COLO829 (cell line): ENCODE data around the gene PPP2R5C.

ENCODE experiments used
- DNase-seq: peaks from one replicate; pipeline ENCODE4 v3.0.0; 2012; ENCODE audit warnings: low spot score

PPP2R5C gene

DNA sequence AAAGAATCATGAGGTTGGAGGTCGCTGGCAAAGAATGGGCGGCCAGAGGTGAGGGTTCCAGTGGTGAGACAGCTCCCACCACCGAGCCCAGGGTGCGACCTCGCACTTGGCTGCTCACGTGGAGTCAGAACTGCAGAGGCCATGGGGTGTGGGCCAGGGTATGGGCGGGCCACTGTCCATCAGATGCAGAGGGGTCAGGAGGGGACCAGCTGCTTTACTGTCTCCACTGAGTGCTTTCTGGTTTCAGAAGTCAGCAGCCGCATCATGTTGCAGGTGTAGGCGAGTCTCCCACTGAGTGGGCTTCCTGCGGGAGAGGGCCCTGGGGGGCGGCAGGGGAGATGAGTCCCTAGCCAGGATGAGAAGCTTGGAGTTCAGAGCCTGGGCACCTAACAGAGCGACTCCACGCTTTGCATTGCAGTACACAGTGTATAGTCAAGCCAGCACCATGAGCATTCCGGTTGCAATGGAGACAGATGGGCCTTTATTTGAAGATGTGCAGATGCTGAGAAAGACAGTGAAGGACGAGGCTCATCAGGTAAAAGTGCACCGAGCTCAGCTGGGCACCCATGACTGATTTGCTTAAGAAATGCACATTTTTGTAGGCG is 156.0 kb downstream of the PPP2R5C start:
- DNase-seq = no peak

DNA sequence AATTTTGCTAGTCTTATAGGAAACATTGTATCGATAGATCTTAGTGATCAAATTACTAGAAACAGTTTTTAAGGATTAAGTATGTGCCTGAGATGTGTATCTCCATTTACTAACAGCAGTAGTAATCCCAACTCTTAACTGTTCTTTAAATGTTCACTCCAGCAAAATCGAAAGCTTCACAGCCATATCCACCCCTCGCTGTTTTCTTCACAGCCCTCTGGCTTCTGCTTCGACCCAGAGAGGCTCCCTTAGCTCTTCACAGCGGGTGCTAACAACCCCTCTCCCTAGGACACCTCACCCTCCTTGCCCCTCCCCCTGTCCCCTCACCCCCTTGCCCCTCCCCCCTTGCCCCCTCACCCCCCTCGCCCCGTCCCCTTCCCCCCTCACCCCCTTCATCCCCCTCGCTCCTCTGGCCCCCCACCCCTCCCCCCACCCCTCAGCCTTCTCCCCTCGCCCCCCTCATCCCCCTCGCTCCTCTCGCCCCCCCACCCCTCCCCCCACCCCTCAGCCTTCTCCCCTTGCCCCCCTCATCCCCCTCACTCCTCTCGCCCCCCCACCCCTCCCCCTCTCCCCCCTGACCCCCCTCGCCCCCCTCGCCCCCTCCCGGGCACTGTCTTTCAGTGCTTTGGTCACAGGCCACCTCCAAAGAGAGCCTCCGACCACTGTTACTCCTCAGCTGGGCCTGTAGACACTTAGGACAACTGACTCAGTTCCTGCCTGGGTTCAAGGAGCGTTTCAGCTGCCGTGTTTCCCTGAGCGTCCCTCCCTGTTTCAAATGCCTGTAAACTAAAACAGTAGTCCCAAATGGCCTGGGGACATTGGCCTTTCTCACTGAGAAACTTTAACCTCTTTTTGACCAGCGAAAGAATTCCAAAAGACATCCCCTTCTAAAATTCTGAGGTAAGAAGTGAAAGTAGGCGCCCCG is 156.8 kb downstream of the PPP2R5C start:
- no peak for DNase-seq

DNA sequence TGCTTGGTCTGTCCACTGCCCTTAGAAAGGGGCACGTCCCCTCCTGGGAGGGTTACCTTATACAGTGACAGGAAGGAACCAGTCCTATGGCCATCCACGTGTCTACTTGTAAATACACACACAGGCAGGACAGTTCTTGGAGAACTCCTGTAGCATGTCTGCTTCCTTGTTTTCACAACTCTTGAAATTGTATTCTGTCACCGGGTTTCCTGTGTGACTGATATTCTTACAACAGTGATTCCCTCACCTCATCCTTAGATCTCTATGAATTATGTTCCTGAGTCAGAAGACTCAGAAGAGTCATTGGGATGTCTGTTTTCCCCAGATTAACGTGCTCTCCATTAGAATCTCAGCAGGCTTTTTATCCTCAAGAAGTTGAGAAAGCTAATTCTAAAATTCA is 158.8 kb downstream of the PPP2R5C start:
- no peak for DNase-seq

GRCh38 chr14:101922866-101923265 is 161.4 kb downstream of the PPP2R5C start:
- DNase-seq = no peak

GRCh38 chr14:101925152-101925551 is 163.6 kb downstream of the PPP2R5C start:
- DNase-seq = no peak

- no peak for DNase-seq
Measured at GRCh38 chr14:101926085-101926484, 164.6 kb downstream of the PPP2R5C start.

DNA sequence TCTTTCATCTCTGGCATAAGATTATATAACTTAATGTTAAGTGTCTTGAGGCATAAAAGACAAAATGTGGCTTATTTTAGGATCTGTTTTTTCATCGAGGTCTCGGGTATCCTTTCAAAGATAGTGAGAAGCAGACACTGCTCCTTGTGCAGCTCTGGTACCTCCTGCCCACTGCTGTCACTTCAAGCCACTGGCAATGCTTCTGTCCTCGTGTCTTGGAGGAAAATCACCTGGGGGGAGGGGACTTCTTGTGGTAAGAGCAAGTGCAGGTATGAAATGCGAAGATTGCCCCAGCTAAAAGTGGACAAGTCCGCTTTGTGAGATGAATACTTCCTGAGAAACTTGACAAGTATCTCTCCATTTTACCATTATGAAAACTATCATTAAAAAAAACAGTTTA is 165.1 kb downstream of the PPP2R5C start:
- no peak for DNase-seq

GRCh38 chr14:101927859-101928258 is 166.3 kb downstream of the PPP2R5C start:
- peak; percentile 77 for DNase-seq

DNA sequence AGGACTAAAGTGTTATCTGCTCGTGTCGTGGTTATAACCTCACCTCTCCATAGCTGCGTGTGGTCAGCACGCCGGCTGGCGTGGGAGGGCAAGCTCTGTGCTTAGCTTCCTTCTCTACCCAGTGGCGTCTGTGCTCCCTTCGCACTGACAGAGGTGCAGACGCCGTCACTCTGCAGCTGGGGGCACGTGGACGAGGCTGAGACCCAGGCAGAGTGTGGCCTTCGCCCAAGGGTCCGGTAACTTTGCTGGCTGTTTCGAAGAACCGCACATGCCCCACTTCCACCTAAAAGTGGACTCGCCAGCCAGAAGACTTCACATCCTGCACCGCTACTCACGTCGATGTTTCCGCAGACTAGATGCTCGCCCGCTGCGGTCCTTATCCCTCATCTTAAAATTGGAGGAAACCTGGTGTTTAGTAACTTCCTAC is 166.9 kb downstream of the PPP2R5C start:
- no peak for DNase-seq

DNA sequence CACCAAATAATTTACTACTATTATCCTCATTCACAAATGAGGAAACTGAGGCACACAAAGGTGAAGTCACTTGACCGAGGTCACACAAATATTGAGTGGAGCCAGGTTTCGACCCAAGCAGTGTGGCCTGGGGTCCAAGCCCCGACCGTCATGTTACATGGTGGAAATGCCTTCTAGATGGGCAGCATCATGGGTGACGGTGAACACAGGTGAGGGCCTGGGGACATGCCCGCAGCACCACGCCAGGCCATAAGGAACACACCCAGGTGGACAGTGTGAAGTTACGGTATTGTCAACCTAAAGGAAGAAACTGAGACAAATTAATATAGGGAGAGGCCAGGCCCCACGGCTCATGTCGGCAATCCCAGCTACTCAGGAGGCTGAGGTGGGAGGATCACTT is 167.6 kb downstream of the PPP2R5C start:
- no peak for DNase-seq

DNA sequence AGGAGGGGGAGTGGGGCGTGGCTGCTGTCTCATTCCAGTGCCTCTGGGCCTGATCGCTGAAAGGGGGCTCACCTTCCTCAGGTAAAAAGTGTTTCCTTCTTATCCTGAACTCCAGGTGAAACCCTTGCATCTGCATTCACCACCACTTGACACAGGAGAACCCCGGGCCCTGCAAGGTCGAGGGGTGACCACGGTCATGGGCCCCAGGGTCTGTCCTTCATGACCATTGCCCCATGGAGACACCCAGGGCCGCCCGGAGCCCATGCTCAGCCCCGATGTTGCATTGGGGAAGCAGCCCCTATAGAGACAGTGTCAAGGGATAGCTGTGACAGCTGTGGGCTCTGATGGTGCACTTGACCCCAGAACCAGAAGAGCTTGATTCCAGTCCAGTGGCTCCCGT is 168.4 kb downstream of the PPP2R5C start:
- no peak for DNase-seq

- peak; percentile 54 for DNase-seq
Measured at GRCh38 chr14:101932673-101933072, 171.2 kb downstream of the PPP2R5C start.

- no peak for DNase-seq
Measured at GRCh38 chr14:101933209-101933608, 171.7 kb downstream of the PPP2R5C start.

- no peak for DNase-seq
Measured at GRCh38 chr14:101934601-101935150, 173.2 kb downstream of the PPP2R5C start.

DNA sequence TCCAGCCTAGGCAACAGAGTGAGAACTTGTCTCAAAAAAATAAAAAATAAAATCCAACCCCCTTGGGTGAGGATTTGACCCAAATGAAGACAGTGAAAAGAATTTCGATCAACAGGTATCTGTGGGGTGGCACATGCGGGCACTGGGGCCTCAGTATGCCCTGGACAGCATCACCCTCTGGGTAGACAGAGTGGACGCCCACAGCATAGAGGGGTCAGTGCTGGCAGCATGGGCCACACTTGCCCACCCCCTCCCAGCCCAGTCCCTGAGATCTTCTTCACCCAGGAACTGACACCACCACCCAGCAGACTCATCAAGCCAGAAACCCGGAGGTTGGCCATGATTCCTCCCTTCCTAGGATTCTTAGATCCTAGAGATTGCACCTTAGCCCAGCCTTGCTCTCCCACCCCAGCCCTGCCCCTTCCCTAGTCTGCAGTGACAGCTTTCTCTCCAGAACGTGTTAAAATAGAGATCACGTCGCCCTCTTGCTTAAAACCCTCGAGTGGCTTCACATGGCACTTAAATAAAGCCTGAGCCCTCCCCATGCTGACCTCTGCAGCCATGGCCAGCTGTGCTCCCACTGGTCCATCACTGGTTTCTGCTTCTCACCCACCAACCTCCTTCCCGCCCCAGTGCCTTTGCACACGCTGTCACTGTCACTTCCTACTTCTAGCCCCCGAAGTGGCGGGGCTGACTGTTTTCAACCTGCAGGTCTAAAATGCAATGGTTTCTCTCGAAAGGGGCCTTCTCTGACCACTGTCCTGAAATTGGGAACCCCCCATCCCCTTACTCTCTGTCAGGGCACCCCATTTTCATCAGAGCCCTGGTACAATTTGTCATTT is 176.6 kb downstream of the PPP2R5C start:
- DNase-seq = no peak

DNA sequence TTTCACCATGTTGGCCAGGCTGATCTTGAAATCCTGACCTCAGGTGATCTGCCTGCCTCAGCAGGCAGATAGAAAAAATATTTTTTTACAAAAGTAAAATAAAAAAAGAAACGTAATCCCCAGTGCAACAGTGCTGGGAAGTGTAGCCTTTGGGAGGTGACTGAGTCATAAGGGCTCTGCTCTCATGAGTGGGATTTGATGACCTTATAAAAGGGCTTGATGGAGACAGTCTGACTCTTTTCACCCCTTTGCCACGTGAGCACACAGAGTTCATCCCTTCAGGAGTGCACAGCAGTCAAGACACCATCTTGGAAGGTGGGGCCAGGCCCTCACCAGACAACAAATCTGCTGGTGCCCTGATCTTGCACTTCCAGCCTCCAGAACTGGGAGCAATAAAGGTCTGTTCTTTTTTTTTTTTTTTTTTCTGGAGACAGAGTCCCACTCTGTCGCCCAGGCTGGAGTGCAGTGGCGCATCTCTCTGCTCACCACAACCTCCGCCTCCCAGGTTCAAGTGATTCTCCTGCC is 178.2 kb downstream of the PPP2R5C start:
- no peak for DNase-seq

GRCh38 chr14:101944451-101944850 is 182.9 kb downstream of the PPP2R5C start:
- DNase-seq = no peak

- no peak for DNase-seq
Measured at GRCh38 chr14:101945171-101945570, 183.7 kb downstream of the PPP2R5C start.

GRCh38 chr14:101947577-101947903 is 186.0 kb downstream of the PPP2R5C start:
- no peak for DNase-seq

GRCh38 chr14:101947904-101948665 is 186.6 kb downstream of the PPP2R5C start:
- peak; percentile 98 for DNase-seq

DNA sequence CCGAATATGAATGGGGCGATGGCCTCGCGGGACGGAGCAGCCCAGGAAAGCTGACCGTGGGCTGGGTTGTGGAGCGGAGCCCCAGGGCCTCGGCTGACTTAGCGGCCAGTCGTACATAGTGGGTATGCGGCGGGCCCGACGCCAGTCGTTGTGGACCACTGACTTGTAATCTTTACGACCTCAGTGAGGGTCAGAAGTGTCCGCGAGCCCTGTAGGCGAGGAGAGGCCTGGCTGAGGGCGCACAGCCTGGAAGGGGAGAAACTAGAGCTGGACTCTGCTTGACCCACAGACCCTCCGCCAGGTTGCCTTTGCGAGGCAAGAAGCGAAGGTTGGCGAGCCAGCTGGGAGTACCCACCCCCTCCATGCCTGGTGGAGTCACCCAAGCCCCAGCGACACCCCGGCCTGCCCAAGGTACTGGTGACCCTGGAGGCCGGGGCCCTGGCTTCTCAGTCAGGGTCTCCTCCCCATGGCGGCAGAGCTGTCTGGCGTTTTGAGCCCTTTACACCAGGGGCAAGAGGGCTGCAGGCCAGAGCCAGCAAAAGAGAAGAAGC is 187.2 kb downstream of the PPP2R5C start:
- no peak for DNase-seq
